Trophoblast cell (in vitro differentiated cells and primary cell): ENCODE results near the gene CACNG4.

Experiments used
- DNase-seq, 2 donors: peaks; one replicate each; pipeline ENCODE4 v3.0.0-alpha.2; 2016
- H2AFZ ChIP-seq: 2 replicates; pipeline ENCODE4 v1.6.1; 2013; ENCODE audit warnings: low read length, moderate library complexity, mild to moderate bottlenecking; ENCODE audit not compliant: insufficient read depth, poor library complexity
- H2AK5ac ChIP-seq: 2 replicates; pipeline ENCODE4 v1.6.1; 2013; ENCODE audit warnings: mild to moderate bottlenecking, low read length
- H2BK120ac ChIP-seq: 2 replicates; pipeline ENCODE4 v1.6.1; 2013; ENCODE audit warnings: low read length, mild to moderate bottlenecking, moderate library complexity; ENCODE audit not compliant: insufficient read depth, poor library complexity
- H2BK12ac ChIP-seq: 2 replicates; pipeline ENCODE4 v1.6.1; 2013; ENCODE audit warnings: mild to moderate bottlenecking, low read length, moderate library complexity
- H2BK5ac ChIP-seq: 2 replicates; pipeline ENCODE4 v1.6.1; 2013; ENCODE audit warnings: low read length, low read depth, moderate library complexity, mild to moderate bottlenecking; ENCODE audit not compliant: poor library complexity
- H3K14ac ChIP-seq: 2 replicates; pipeline ENCODE4 v1.6.1; 2013; ENCODE audit warnings: mild to moderate bottlenecking, low read length
- H3K18ac ChIP-seq: 2 replicates; pipeline ENCODE4 v1.6.1; 2013; ENCODE audit warnings: mild to moderate bottlenecking, low read length
- H3K23ac ChIP-seq: 2 replicates; pipeline ENCODE4 v1.6.1; 2013; ENCODE audit warnings: low read length
- H3K27ac ChIP-seq: 2 replicates; pipeline ENCODE4 v1.5.1; 2013; ENCODE audit warnings: low read depth, mild to moderate bottlenecking, inconsistent platforms, low read length, moderate library complexity
- H3K27me3 ChIP-seq: 2 replicates; pipeline ENCODE4 v1.6.1; 2013; ENCODE audit warnings: inconsistent platforms, mild to moderate bottlenecking, low read length, moderate library complexity; ENCODE audit not compliant: insufficient read depth
- H3K36me3 ChIP-seq, 2 experiments: 1 replicate in 1 of 2; 2 replicates in 1 of 2; pipeline ENCODE4 v1.6.1; 2013; ENCODE audit warnings: low read length in 2 of 2, mild to moderate bottlenecking in 2 of 2, moderate library complexity in 1 of 2; ENCODE audit not compliant: insufficient read depth in 2 of 2, control insufficient read depth in 1 of 2
- H3K4ac ChIP-seq: 2 replicates; pipeline ENCODE4 v1.6.1; 2013; ENCODE audit warnings: low read depth, mild to moderate bottlenecking, low read length, moderate library complexity
- H3K4me1 ChIP-seq, 2 experiments: 1 replicate in 1 of 2; 2 replicates in 1 of 2; pipeline ENCODE4 v1.6.1; 2013; ENCODE audit warnings: low read length in 2 of 2, mild to moderate bottlenecking in 2 of 2, moderate library complexity in 1 of 2; ENCODE audit not compliant: insufficient read depth in 2 of 2, control insufficient read depth in 1 of 2
- H3K4me2 ChIP-seq: 2 replicates; pipeline ENCODE4 v1.6.1; 2013; ENCODE audit warnings: inconsistent platforms, mild to moderate bottlenecking, low read length, moderate library complexity
- H3K4me3 ChIP-seq: 2 replicates; pipeline ENCODE4 v1.5.1; 2013; ENCODE audit warnings: mild to moderate bottlenecking, low read depth, low read length, inconsistent platforms
- H3K79me1 ChIP-seq: one replicate; pipeline ENCODE4 v1.6.1; 2013; ENCODE audit warnings: low read length
- H3K79me2 ChIP-seq: 2 replicates; pipeline ENCODE4 v1.6.1; 2013; ENCODE audit warnings: low read length, mild to moderate bottlenecking; ENCODE audit not compliant: control insufficient read depth, insufficient read depth, poor library complexity
- H3K9ac ChIP-seq: 2 replicates; pipeline ENCODE4 v1.6.1; 2013; ENCODE audit warnings: mild to moderate bottlenecking, low read length
- H3K9me3 ChIP-seq: 2 replicates; pipeline ENCODE4 v1.6.1; 2013; ENCODE audit warnings: low read depth, mild to moderate bottlenecking, control low read depth, inconsistent platforms, low read length; ENCODE audit not compliant: insufficient read depth
- H4K12ac ChIP-seq: 2 replicates; pipeline ENCODE4 v1.6.1; 2013; ENCODE audit warnings: low read depth, mild to moderate bottlenecking, low read length, moderate library complexity
- H4K8ac ChIP-seq: 2 replicates; pipeline ENCODE4 v1.6.1; 2013; ENCODE audit warnings: low read depth, mild to moderate bottlenecking, low read length, moderate library complexity
- H4K91ac ChIP-seq: one replicate; pipeline ENCODE4 v1.6.1; 2013; ENCODE audit warnings: low read depth, mild to moderate bottlenecking, low read length, moderate library complexity
- WGBS: extraction: QIAGEN DNeasy Blood & Tissue Kit; methylation state at CpG from one replicate; pipeline ENCODE4 v1.1.7; 2013; ENCODE audit warnings: missing lambda C conversion rate; ENCODE audit not compliant: insufficient read length, insufficient coverage; ENCODE audit errors: extremely low coverage; 5-methylcytosine and 5-hydroxymethylcytosine counted together

The CACNG4 gene

DNA sequence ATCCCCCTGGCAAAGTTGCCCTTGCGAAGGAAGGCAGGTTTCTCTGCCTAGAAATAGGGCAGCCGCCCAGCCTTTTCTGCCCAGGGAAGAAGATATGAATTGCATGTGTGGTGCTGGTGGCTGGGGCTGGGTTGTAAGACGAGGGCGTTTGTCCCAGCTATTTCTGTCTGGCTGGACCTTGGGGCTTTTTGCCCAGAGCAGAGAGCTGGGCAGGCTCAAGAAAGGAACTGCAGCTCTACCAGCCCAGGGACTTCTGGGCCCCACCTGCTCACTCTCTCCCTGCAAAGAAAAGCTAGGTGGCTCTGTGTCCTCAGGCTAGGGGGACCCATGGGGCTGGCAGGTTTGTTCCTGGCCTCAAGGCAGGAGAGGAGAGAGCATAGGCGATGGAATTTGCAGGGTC, 80.4 kb downstream of the CACNG4 start:
- H2AFZ ChIP-seq: no peak overlapping the region
- H2AK5ac ChIP-seq: no peak overlapping the region
- no peak overlapping the region for H3K18ac ChIP-seq
- no peak overlapping the region for H2BK5ac ChIP-seq
- H3K36me3 ChIP-seq: no peaks in the 10 kb centered on the region
- no peak overlapping the region for H4K91ac ChIP-seq
- no peak overlapping the region for H3K14ac ChIP-seq
- no peak overlapping the region for H2BK12ac ChIP-seq
- no peak overlapping the region for H3K9ac ChIP-seq
- H3K23ac ChIP-seq: no peak overlapping the region
- no peak overlapping the region for H4K8ac ChIP-seq
- DNase-seq: no peak
- no peak overlapping the region for H3K4me3 ChIP-seq
- H3K27me3 ChIP-seq: no peaks in the 10 kb centered on the region
- no peaks in the 10 kb centered on the region for H3K9me3 ChIP-seq
- H3K4ac ChIP-seq: no peak overlapping the region
- no peak overlapping the region for H2BK120ac ChIP-seq
- H3K4me1 ChIP-seq: no peaks in the 10 kb centered on the region
- no peak overlapping the region for H3K27ac ChIP-seq
- H4K12ac ChIP-seq: no peak overlapping the region
- H3K79me2 ChIP-seq: no peaks in the 10 kb centered on the region
- no peaks in the 10 kb centered on the region for H3K79me1 ChIP-seq
- no CpG with 5 or more reads among the region's 5 CpGs for WGBS
- H3K4me2 ChIP-seq: no peak overlapping the region

DNA sequence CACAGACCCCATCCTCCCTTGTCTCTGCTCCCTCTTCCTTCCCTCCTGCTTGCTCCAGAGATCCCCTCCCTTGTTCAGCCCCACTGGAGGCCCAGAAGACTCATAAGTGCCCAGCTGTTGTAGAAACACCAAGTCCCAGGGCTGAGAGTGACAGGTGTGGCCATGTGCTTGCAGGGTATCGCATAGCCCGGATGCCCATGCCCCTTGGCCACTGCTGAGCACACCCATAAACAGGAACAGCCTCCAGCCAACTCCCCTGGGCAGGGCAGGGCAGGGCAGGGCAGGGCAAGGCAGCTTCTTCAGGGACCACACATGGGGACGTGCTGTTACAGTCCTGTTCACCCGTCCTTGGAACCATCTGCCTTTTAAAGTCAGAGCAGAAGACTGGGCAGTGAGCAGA, 81.9 kb downstream of the CACNG4 start:
- H3K4me3 ChIP-seq: no peak overlapping the region
- no peaks in the 10 kb centered on the region for H3K4me1 ChIP-seq
- WGBS: no CpG with 5 or more reads among the region's 4 CpGs
- H3K23ac ChIP-seq: no peak overlapping the region
- no peak overlapping the region for H3K4ac ChIP-seq
- H3K9ac ChIP-seq: no peak overlapping the region
- H2AFZ ChIP-seq: no peak overlapping the region
- H2AK5ac ChIP-seq: no peak overlapping the region
- H2BK5ac ChIP-seq: no peak overlapping the region
- no peaks in the 10 kb centered on the region for H3K9me3 ChIP-seq
- no peaks in the 10 kb centered on the region for H3K79me1 ChIP-seq
- no peak overlapping the region for H3K18ac ChIP-seq
- H4K8ac ChIP-seq: no peak overlapping the region
- DNase-seq: no peak
- H3K27me3 ChIP-seq: no peaks in the 10 kb centered on the region
- no peaks in the 10 kb centered on the region for H3K79me2 ChIP-seq
- no peak overlapping the region for H3K14ac ChIP-seq
- H3K27ac ChIP-seq: no peak overlapping the region
- no peak overlapping the region for H3K4me2 ChIP-seq
- no peaks in the 10 kb centered on the region for H3K36me3 ChIP-seq
- H2BK12ac ChIP-seq: no peak overlapping the region
- no peak overlapping the region for H4K91ac ChIP-seq
- no peak overlapping the region for H4K12ac ChIP-seq
- no peak overlapping the region for H2BK120ac ChIP-seq

DNA sequence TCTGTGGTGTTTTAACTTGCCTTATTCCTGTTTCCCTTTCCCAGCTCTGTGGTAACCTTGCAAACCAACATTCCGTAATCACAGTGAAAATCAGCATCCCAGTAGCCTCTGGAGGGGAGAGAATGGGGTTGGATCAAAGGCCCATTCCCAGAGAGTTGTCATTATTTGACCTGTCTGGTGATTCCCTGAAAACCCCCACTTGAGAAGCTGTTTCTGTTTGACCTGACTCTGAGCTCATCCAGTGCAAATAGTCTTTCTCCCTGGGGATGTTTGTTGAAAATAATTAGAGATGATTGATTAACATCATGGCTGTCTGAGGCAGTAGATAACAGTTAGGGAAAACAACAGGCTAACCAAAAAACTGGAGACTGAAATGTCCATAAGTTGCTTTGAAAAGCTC, 82.9 kb downstream of the CACNG4 start:
- no peaks in the 10 kb centered on the region for H3K9me3 ChIP-seq
- no peak overlapping the region for H4K12ac ChIP-seq
- WGBS: no CpG with 5 or more reads among the region's 1 CpG
- no peak for DNase-seq
- H3K14ac ChIP-seq: no peak overlapping the region
- no peaks in the 10 kb centered on the region for H3K4me1 ChIP-seq
- H3K23ac ChIP-seq: no peak overlapping the region
- no peak overlapping the region for H3K27ac ChIP-seq
- no peaks in the 10 kb centered on the region for H3K79me1 ChIP-seq
- no peak overlapping the region for H2BK5ac ChIP-seq
- H3K4me2 ChIP-seq: no peak overlapping the region
- H4K8ac ChIP-seq: no peak overlapping the region
- no peaks in the 10 kb centered on the region for H3K27me3 ChIP-seq
- H3K36me3 ChIP-seq: no peaks in the 10 kb centered on the region
- H2AK5ac ChIP-seq: no peak overlapping the region
- H3K4ac ChIP-seq: no peak overlapping the region
- H2BK120ac ChIP-seq: no peak overlapping the region
- no peak overlapping the region for H4K91ac ChIP-seq
- no peak overlapping the region for H2BK12ac ChIP-seq
- no peak overlapping the region for H3K18ac ChIP-seq
- no peak overlapping the region for H3K9ac ChIP-seq
- H3K4me3 ChIP-seq: no peak overlapping the region
- no peaks in the 10 kb centered on the region for H3K79me2 ChIP-seq
- H2AFZ ChIP-seq: no peak overlapping the region

DNA sequence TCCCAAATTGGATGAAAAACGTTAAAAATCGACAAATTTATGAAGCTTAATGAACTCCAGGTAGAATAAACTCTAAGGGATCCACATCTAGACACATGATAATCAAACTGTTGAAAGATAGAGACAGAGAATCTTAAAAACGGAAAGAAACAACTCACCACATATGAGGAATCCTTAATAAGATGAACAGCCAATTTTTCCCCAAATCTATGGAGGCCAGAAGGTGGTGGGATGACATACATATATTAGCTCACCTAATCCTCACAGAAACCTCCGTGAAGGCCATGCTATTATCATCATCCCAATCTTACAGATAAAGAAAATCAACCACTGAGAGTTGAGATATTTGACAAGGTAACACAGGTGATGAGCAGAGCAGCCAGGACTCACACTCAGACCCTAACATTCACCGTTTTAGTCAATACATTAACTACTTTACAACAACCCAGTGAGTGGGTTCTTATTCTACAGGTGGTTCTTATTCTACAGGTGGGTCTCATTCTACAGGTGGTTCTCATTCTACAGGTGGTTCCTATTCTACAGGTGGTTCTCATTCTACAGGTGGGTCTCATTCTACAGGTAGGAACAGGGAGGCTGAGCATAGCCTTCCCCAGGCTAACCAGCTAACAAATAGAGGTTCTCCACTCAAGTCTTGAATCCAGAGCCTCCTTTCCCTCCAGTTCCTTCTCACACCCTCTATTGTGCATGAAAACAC, 84.7 kb downstream of the CACNG4 start:
- WGBS: no CpG with 5 or more reads among the region's 5 CpGs
- Histone ChIP-seq H3K4me1 (no peaks in the 10 kb centered on the region), H2AK5ac (no peak overlapping the region)

More for the DNA sequence above, 84.7 kb downstream of the CACNG4 start:
- Histone ChIP-seq H4K8ac (no peak overlapping the region), H3K79me2 (no peaks in the 10 kb centered on the region), H3K18ac (no peak overlapping the region), H3K79me1 (no peaks in the 10 kb centered on the region), H4K12ac (no peak overlapping the region), H2BK5ac (no peak overlapping the region), H2BK12ac (no peak overlapping the region), H3K27me3 (no peaks in the 10 kb centered on the region), H3K9ac (no peak overlapping the region), H3K23ac (no peak overlapping the region), H2AFZ (no peak overlapping the region), H3K4ac (no peak overlapping the region), H3K4me3 (no peak overlapping the region), H2BK120ac (no peak overlapping the region), H4K91ac (no peak overlapping the region), H3K27ac (no peak overlapping the region), H3K9me3 (no peaks in the 10 kb centered on the region), H3K36me3 (no peaks in the 10 kb centered on the region), H3K14ac (no peak overlapping the region), H3K4me2 (no peak overlapping the region)
- no peak for DNase-seq
